Naive thymus-derived CD8-positive, alpha-beta T cell (primary cell): ENCODE results near the gene TMEM191B. TPM values are rescaled to one million over a fixed set of nuclear protein-coding genes. Genes with fewer than 3 reads are reported as not detected.
"Not testable (repeated sequence)": the region's sequence is repeated elsewhere in the genome, so short reads cannot be mapped to it uniquely, and the experiment has no call there.

Source experiments
- ATAC-seq, 2 donors: fragments of 150-1000 bp; cut with Tn5 transposase in 1 of 2; sonication (Bioruptor Pico), chemical (Tn5 transposase) in 1 of 2; 1 replicate in 1 of 2; 2 replicates in 1 of 2; pipeline ENCODE4 v1.10.0; 2021; ENCODE audit warnings: mild to moderate bottlenecking in 2 of 2, moderate library complexity in 2 of 2
- POLR2A ChIA-PET: fragments of 350-600 bp; sonication (Branson Sonifier 250); formaldehyde crosslinking; loops from one replicate; lab custom pipeline; 2021; ENCODE audit warnings: antibody characterized with exemption; lab: Charles Lee
- DNase-seq, 10 donors: peaks; one replicate each; pipeline versions ENCODE4 v3.0.0 to v3.0.0-alpha.2; 2020 to 2022
- H3K27ac Mint-ChIP-seq, 10 donors: one replicate each; pipeline ENCODE4 v1.8.0; 2020 to 2022; ENCODE audit warnings: mild to moderate bottlenecking in 10 of 10, mixed read lengths in 10 of 10, moderate library complexity in 4 of 10, inconsistent platforms in 1 of 10
- H3K27me3 Mint-ChIP-seq, 5 donors: one replicate each; pipeline ENCODE4 v1.8.0; 2021 to 2022; ENCODE audit warnings: mixed read lengths in 5 of 5
- H3K36me3 Mint-ChIP-seq, 3 donors: one replicate each; pipeline ENCODE4 v1.8.0; 2020 to 2022; ENCODE audit warnings: mixed read lengths in 3 of 3, mild to moderate bottlenecking in 2 of 3, inconsistent platforms in 1 of 3
- H3K4me1 Mint-ChIP-seq, 4 donors: one replicate each; pipeline ENCODE4 v1.8.0; 2021 to 2022; ENCODE audit warnings: mixed read lengths in 4 of 4
- H3K4me3 Mint-ChIP-seq, 10 donors: one replicate each; pipeline ENCODE4 v1.8.0; 2020 to 2022; ENCODE audit warnings: mild to moderate bottlenecking in 10 of 10, mixed read lengths in 10 of 10, moderate library complexity in 6 of 10, inconsistent platforms in 1 of 10
- H3K9me3 Mint-ChIP-seq, 9 donors: one replicate each; pipeline ENCODE4 v1.8.0; 2020 to 2022; ENCODE audit warnings: mixed read lengths in 9 of 9, mild to moderate bottlenecking in 3 of 9, inconsistent platforms in 1 of 9, moderate library complexity in 1 of 9
- polyA plus RNA-seq, 3 donors: library from polyadenylated mRNA; unstranded; fragments of 300-500 nt; fragmentation: Illumina TruSeq; gene quantifications; one replicate each; pipeline ENCODE4 v1.2.3, GENCODE V29; 2021
- total RNA-seq, 8 experiments: library from RNA in 2 of 8; stranded (reverse) in 2 of 8; gene quantifications; one replicate each; pipeline ENCODE4 v1.2.3 and lab custom pipeline; 2021 to 2026

Gene TMEM191B
- total and polyA plus RNA-seq, 5 experiments from 2014 or later: 0.84 to 12.4 (median 1.2) TPM

DNA sequence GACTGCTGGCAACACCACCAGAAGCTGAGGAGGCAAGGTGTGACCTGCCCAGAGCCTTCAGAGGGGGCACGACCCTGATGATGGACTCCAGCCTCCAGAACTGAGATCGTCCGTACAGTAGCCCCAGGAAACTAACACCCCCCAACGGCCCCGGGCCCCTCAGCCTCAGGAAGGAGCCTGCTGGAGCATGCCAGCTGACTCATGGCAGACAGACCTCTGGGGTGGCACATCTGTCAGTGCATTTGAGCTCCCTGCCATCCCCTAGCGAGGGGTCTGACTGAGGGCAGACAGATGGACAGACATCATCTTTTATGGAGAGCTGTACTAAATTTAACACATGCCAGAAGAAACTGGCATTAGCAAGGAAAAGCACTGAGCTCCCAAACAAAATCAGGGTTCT is 12.4 kb downstream of the TMEM191B start:
- H3K9me3 Mint-ChIP-seq, H3K27me3 Mint-ChIP-seq, POLR2A ChIA-PET, H3K36me3 Mint-ChIP-seq, H3K4me3 Mint-ChIP-seq, DNase-seq, ATAC-seq, H3K4me1 Mint-ChIP-seq, H3K27ac Mint-ChIP-seq: not testable (repeated sequence)

DNA sequence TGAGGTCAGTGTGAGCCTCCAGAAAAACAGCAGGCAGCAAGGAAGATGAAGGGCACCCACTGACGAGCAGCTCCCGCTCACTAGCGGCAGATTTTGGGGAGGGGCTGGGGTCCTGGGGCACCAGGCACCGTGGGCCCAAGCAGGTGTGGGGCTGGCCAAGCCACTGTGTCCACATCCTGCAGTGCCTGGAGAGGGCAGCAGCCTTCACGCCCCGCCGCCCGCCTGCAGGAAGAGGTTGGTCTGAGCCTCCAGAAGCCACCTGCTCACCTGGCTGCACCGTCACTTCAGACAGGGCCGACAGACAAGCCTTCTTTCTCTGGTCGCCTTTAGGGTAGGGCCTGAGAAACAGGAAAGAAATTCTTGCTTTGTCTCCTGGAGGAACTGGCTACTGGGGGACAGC is 15.8 kb downstream of the TMEM191B start:
- POLR2A ChIA-PET, H3K36me3 Mint-ChIP-seq, ATAC-seq, H3K4me1 Mint-ChIP-seq, H3K9me3 Mint-ChIP-seq, H3K27me3 Mint-ChIP-seq, H3K4me3 Mint-ChIP-seq, H3K27ac Mint-ChIP-seq: not testable (repeated sequence)
- DNase-seq: peak in 1 of 10 donors; percentile 28

DNA sequence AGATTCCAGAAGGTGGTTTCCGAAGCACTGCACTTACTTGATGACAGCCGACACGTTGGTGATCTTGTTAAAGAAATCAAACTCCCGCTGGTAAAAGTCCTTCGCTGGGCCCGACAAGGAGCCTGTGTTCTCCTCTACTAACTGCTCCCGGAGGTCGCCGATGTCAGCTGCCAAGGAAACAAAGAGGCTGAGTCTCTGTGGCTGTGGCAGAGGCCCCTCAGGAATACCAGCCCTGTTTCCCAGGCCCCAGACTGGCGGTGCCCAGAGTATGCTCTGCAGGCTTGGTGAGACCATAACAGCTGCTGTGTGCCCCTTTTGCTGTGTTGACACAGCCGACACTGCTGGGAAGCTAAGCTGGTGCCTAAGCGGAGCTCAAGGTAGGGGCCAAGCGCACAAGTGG is 17.0 kb downstream of the TMEM191B start:
- H3K4me3 Mint-ChIP-seq, DNase-seq, POLR2A ChIA-PET, H3K36me3 Mint-ChIP-seq, H3K27me3 Mint-ChIP-seq, H3K4me1 Mint-ChIP-seq, H3K9me3 Mint-ChIP-seq, H3K27ac Mint-ChIP-seq, ATAC-seq: not testable (repeated sequence)

DNA sequence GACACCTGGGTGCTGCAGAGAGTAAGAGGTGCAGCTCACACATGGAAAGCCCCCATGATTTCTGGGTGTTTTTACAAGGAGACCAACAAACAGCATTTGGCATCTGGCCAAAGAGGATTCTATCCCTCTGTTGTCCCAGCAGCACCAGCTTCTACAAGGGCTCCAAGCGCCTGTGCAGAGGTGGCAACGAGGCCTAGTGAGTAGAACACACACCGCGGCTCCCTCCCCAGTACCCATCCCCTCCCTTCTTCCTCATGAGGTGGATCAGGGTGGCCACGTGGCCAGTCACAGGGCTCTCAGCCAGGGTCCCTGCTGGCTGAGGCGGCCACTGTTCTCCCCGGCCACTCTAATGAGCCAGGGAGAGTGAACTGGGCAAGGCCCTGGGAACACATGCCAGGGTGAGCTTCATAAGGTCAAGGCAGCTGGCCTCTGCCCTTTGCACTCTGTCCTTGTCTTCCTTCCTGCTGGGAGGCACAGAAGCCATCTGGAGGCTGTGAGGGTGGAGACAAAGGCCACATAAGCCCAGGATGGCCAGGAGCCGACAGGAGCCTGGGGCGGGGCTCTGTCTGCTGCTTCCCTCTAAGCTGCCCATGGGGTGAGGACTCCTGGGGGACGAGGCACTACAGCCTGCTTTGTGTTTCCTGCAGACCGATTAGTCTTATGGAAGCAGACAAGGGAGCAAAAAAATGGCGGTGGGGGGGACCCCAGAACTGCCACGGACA is 22.0 kb downstream of the TMEM191B start:
- H3K9me3 Mint-ChIP-seq, H3K36me3 Mint-ChIP-seq, H3K4me3 Mint-ChIP-seq, H3K27ac Mint-ChIP-seq, POLR2A ChIA-PET, H3K4me1 Mint-ChIP-seq, H3K27me3 Mint-ChIP-seq, ATAC-seq, DNase-seq: not testable (repeated sequence)

DNA sequence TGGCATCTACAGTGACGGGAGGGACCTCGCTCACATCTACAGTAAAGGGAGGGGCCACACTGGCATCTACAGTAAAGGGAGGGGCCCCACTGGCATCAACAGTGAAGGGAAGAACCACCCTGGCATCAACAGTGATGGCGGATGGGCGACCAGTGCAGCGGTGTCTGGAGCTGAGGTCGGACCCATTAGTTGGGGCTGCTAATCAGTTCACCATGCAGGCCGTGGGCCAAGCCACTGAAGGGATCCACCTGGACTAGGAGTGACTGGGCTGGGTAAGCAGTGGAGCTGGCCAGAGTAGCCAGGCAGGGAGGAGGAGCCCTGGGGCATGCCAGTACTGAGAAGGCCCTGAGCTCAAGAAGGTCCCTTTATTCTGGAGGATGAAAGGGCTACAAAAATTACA is 23.4 kb downstream of the TMEM191B start:
- H3K27ac Mint-ChIP-seq, ATAC-seq, DNase-seq, H3K36me3 Mint-ChIP-seq, H3K9me3 Mint-ChIP-seq, H3K4me3 Mint-ChIP-seq, H3K27me3 Mint-ChIP-seq, POLR2A ChIA-PET, H3K4me1 Mint-ChIP-seq: not testable (repeated sequence)

DNA sequence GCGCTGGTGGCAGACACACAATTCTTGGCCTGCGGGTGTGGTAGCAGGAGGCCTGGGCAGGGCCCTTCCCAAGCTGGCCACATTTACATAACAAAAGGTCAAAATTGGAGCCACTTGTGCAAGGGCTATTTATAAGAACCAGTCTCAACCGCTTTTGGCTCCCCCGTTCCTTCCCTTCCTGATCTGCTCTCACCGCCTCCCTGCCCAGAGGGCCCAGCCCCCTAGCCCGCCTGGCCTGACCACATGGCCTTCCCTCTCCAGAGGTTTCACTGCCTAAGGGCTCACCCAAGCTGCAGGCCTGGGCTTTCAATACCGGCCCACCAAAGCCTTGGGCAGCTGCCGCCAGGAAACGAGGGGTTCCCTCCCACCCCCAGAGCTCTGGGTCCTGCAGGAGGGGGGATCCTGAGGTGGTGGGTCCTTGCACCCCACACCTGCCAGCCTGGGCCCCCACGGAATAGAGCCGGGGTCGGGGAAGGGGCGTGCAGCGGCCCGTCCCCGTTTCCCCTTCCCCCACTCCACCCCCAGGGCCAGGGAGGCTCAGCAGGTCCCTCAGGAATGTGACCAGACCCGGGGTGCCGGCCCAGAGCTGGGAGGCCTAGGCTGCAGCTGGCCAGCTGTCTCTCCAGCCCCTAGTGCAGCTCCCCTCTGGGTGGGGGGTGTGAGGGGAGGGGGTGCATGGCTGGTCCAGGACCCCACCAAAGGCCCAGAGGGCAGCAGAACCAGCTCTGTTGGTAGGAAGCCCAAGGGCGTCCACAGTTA is 25.4 kb downstream of the TMEM191B start:
- POLR2A ChIA-PET, H3K27ac Mint-ChIP-seq, H3K27me3 Mint-ChIP-seq, H3K4me3 Mint-ChIP-seq, H3K9me3 Mint-ChIP-seq, H3K36me3 Mint-ChIP-seq, DNase-seq, ATAC-seq, H3K4me1 Mint-ChIP-seq: not testable (repeated sequence)

DNA sequence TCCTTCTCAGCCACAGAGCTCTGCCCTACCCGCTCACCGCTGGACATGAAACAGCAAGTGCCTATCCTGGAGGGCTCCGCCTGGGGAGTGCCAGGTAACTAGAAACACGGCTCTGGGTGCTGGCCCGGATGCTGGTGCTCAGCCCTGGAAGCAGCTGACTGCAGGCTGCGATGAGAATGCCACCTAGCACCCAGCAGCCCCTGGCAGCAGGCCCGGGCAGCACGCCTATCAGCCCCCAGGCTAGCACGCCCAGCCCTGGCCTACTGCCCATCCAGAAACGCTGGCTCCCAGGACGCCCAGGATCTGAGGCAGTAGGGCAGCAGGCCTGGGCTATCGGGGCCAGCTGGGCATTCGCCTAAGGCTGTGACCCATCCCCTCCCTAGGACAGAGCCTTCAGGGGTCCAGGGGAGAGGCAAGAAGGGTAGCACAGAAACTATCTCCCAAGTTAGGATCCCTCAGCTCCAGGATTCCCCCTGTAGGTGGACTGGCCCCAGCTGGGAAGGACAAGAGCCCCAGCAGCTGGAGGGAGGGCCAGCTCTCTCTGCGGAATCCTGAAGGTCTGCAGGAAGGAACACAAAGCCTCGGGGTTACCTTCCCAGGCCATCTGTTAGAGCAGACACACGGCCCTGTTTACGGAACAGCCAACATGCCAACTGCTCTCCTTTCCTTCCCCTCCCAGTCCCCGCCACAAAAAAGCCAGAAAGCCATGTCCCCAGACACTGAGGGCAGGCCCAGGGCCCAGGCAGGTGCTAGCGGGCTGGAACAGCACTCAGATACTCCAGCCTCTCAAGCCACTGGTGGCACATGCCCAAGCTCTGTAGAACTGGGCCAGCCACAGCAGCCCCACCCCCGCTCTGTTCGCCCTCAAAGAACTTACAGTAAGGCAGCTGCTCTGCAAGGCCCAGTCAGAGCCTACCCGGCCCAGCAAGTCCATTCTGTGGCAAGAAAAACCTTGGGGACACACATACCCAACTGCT is 27.0 kb downstream of the TMEM191B start:
- H3K27me3 Mint-ChIP-seq, H3K27ac Mint-ChIP-seq, H3K4me1 Mint-ChIP-seq, H3K9me3 Mint-ChIP-seq, DNase-seq, POLR2A ChIA-PET, H3K36me3 Mint-ChIP-seq, H3K4me3 Mint-ChIP-seq: not testable (repeated sequence)
- peak in 1 of 2 donors; percentile 45 for ATAC-seq

DNA sequence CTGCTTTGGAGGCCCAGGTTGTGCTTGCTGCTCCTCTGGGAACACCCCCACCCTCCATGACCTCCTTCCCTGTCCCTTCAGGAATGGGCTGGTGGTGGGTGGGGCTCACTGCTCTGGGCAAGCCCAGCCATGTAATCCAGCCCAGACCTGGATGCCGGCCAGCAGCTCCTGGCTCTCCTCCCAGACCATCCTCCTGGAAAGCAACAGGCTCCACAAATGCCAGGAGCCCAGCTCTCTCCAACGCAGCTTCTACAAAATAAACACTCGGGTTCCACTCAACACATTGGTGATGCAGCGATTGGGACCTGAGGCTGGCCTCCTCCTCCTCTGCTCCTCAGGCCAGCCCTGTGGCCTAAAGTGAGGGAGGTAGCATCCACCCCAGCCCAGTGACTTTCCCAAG is 30.9 kb downstream of the TMEM191B start:
- H3K4me3 Mint-ChIP-seq, H3K27me3 Mint-ChIP-seq, H3K4me1 Mint-ChIP-seq, DNase-seq, H3K9me3 Mint-ChIP-seq, ATAC-seq, H3K36me3 Mint-ChIP-seq, H3K27ac Mint-ChIP-seq, POLR2A ChIA-PET: not testable (repeated sequence)

DNA sequence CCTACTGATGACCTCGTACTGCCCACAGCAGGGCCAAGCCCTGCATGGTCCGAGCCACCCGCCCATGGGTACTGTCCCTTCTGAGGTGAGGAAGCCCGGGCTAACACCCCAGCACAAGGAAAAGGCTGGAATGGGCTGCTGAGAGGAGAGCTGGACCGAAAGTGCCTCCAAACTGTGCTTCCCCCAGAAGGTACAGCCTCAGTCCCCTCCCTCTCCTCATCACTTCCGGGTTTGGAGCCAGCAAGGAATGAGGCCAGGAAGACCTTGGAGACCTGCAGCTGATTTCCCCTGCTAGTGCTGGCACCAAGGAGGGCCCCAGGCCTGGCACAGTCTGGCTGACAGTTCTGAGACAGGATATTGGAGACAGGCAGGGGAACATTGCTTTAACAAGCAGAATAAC is 31.3 kb downstream of the TMEM191B start:
- H3K9me3 Mint-ChIP-seq, H3K27ac Mint-ChIP-seq, H3K27me3 Mint-ChIP-seq, H3K36me3 Mint-ChIP-seq, ATAC-seq, H3K4me3 Mint-ChIP-seq, DNase-seq, H3K4me1 Mint-ChIP-seq, POLR2A ChIA-PET: not testable (repeated sequence)

DNA sequence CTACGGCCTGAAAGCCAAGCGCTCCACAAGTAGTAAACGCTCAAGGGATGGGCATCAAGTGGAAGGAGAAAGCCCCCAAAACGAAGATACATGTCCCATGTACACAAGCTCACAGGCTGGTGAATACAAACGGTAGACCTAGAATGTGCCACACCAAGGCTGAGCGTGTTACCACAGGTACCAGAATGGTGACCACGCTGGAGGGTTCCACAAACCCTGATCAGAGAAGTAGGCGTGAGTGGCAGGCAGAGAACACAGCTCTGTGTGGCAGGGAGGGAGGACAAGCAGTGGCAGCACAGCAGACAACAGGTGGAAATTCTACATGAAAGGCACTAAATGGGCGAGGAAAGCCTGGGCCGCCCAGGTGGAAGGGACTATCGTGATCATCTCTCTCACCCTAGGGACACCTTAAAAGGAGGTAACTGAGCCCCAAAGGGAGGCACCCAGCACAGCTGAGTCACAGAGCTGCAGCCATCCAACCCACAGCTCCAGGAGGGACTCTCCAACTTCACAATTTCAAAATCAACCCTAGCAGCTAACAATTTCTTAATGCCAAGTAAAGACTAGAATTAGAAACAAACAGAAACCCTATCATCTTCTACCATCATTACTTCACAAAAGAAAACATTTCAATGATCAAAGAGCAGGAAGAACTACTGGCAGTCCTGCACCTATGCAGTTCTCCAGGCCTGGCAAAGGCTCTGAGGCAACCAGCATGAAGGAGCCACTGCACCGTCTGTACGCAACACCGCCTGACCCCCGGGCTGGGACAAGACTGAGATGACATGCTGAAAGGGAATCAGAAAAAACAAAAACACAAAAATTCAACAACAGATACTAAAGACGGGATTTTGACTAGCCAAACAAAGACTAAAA is 32.7 kb downstream of the TMEM191B start:
- H3K27ac Mint-ChIP-seq, DNase-seq, H3K27me3 Mint-ChIP-seq, H3K4me3 Mint-ChIP-seq, H3K9me3 Mint-ChIP-seq, POLR2A ChIA-PET, H3K36me3 Mint-ChIP-seq, H3K4me1 Mint-ChIP-seq: not testable (repeated sequence)
- ATAC-seq: peak; percentile 88

DNA sequence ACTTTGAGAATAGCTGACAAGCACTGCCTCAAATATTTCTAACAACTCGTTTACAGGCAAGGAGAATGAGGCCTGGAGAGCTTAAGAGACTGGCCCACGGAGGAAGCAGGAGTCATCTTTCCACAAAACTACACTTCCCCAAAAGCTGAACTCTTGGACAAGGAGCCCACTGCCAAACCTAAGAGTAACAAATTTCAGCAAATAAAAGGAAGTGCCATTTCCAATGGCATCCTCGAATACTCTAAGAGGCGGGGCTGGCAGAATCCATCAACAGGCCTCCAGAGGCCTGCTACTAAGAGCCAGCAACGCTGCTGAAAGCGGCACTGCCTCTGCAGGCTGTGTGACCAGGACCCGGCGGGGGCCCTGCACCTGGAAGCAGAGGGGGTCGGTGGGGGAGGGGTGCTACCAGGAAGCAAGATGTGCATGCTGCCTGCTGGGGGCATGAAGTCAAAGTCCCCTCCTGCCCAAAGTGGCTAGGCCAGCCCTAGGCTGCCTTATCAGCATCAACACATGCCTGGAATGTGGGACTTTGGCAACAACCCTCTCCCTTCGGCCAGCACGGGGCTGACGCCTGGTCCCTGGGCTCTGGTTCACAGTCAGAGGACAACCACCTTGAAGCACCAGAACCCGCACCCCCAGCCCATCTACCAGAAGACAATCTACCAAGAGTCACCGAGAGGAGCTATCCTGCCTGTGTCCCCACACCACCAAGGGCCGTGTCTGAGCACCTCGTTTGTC is 43.1 kb downstream of the TMEM191B start:
- H3K27me3 Mint-ChIP-seq, H3K36me3 Mint-ChIP-seq, H3K4me1 Mint-ChIP-seq, ATAC-seq, DNase-seq, H3K27ac Mint-ChIP-seq, H3K4me3 Mint-ChIP-seq, H3K9me3 Mint-ChIP-seq, POLR2A ChIA-PET: not testable (repeated sequence)
